Osteoblast (primary cell): Measurements from ENCODE around the gene HSD11B1L. TPM values are rescaled to one million over a fixed set of nuclear protein-coding genes. Genes with fewer than 3 reads are reported as not detected.

Source experiments
- DNase-seq: peaks from one replicate; pipeline ENCODE4 v3.0.0; 2011; ENCODE audit warnings: low spot score, mixed read lengths; ENCODE audit not compliant: insufficient read length; ENCODE audit errors: missing footprints
- H2AFZ ChIP-seq: 2 replicates; pipeline ENCODE4 v1.6.0; 2011; ENCODE audit warnings: mild to moderate bottlenecking, low read length
- H3K27ac ChIP-seq: 2 replicates; pipeline ENCODE4 v1.5.1; 2011; ENCODE audit warnings: mild to moderate bottlenecking, low read depth, low read length, moderate library complexity
- H3K27me3 ChIP-seq: 2 replicates; pipeline ENCODE4 v1.6.0; 2012; ENCODE audit warnings: mild to moderate bottlenecking, control low read depth, inconsistent platforms, low read length, moderate library complexity; ENCODE audit not compliant: insufficient read depth
- H3K36me3 ChIP-seq: 2 replicates; pipeline ENCODE4 v1.5.1; 2011; ENCODE audit warnings: mild to moderate bottlenecking, low read length, control low read depth, moderate library complexity; ENCODE audit not compliant: insufficient read depth
- H3K4me1 ChIP-seq: 2 replicates; pipeline ENCODE4 v1.5.1; 2011; ENCODE audit warnings: mild to moderate bottlenecking, low read length, control low read depth, moderate library complexity; ENCODE audit not compliant: insufficient read depth
- H3K4me2 ChIP-seq: 2 replicates; pipeline ENCODE4 v1.6.0; 2011; ENCODE audit warnings: mild to moderate bottlenecking, low read length; ENCODE audit not compliant: insufficient read depth
- H3K4me3 ChIP-seq: fragments of 200-600 bp; sonication (generic); 3 replicates; pipeline ENCODE4 v1.5.1; 2012; ENCODE audit warnings: mild to moderate bottlenecking, low read length, inconsistent platforms; ENCODE audit not compliant: insufficient read depth
- H3K79me2 ChIP-seq: 2 replicates; pipeline ENCODE4 v1.6.0; 2012; ENCODE audit warnings: mild to moderate bottlenecking, low read length, control low read depth, inconsistent platforms; ENCODE audit not compliant: insufficient read depth
- H3K9me3 ChIP-seq: 2 replicates; pipeline ENCODE4 v1.5.1; 2011; ENCODE audit warnings: low read depth, low read length, control low read depth
- H4K20me1 ChIP-seq: 2 replicates; pipeline ENCODE4 v1.6.0; 2012; ENCODE audit warnings: mild to moderate bottlenecking, low read length, control low read depth; ENCODE audit not compliant: insufficient read depth
- total RNA-seq: library from RNA; depleted of rRNA; stranded (reverse); fragments of >200 nt; gene quantifications from 2 replicates; pipeline ENCODE4 v1.2.3, GENCODE V29; 2012
- TF ChIP-seq, protein P1 (sequence below): IDR thresholded peaks from 2 replicates; pipeline ENCODE4 v1.5.1; 2011; ENCODE audit warnings: mild to moderate bottlenecking, low read depth, low read length, moderate library complexity; ENCODE audit errors: extremely low read depth

HSD11B1L gene
- total RNA-seq, 1 donor = 14.8 TPM

GRCh38 chr19:5671600-5671999 lies 9.2 kb upstream of the HSD11B1L start:
- Histone ChIP-seq H3K79me2 (peaks cover 5% of the 10 kb centered on the region), H2AFZ (no peak overlapping the region), H3K4me3 (no peak overlapping the region), H3K27ac (no peak overlapping the region), H3K36me3 (peaks cover 33% of the 10 kb centered on the region), H3K27me3 (no peaks in the 10 kb centered on the region), H4K20me1 (peaks cover 8% of the 10 kb centered on the region), H3K9me3 (no peaks in the 10 kb centered on the region), H3K4me2 (no peak overlapping the region), H3K4me1 (no peaks in the 10 kb centered on the region)
- TF ChIP-seq, protein P1, sequence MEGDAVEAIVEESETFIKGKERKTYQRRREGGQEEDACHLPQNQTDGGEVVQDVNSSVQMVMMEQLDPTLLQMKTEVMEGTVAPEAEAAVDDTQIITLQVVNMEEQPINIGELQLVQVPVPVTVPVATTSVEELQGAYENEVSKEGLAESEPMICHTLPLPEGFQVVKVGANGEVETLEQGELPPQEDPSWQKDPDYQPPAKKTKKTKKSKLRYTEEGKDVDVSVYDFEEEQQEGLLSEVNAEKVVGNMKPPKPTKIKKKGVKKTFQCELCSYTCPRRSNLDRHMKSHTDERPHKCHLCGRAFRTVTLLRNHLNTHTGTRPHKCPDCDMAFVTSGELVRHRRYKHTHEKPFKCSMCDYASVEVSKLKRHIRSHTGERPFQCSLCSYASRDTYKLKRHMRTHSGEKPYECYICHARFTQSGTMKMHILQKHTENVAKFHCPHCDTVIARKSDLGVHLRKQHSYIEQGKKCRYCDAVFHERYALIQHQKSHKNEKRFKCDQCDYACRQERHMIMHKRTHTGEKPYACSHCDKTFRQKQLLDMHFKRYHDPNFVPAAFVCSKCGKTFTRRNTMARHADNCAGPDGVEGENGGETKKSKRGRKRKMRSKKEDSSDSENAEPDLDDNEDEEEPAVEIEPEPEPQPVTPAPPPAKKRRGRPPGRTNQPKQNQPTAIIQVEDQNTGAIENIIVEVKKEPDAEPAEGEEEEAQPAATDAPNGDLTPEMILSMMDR = no peak
- DNase-seq = peak; percentile 41

DNA sequence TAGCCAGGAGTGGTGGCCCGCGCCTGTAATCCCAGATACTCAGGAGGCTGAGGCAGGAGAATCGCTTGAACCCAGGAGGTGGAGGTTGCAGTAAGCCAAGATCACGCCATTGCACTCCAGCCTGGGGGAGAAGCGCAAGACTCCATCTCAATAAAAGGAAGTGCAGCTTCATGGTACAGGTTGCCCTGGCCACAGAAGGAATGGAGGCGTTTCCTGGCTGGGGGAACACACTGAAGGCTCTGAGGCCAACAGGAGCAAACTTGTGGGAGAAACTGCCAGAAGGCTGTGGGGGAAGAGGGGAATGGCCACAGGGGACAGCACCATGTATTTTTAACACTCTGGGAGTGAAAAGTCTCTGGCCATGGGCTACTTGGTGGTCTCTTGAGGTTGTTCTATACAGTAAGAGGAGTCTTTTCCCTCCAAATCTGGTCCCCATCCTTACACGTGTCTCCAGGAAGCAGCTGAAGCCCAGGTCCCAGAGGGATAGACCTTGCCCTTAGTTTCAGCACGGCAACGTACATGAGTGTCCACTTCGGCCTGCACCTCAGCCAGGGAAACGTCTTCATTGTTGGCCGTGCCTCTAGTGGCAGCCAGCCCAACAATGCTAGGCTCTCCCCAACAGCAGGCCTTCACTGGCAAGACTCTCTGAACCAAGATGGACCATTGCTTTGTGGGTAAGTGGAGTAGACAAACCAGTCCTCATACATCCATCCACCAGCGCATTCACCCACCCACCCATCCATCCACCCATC lies 7.9 kb upstream of the HSD11B1L start:
- DNase-seq = peak; percentile 55
- TF ChIP-seq, protein P1 = no peak
- H4K20me1 ChIP-seq = no peaks in the 10 kb centered on the region

GRCh38 chr19:5673752-5674151 lies 7.1 kb upstream of the HSD11B1L start:
- Histone ChIP-seq H3K27me3 (no peaks in the 10 kb centered on the region), H3K9me3 (no peaks in the 10 kb centered on the region), H3K27ac (no peak overlapping the region), H4K20me1 (no peaks in the 10 kb centered on the region), H3K4me2 (no peak overlapping the region), H3K79me2 (peaks cover 2% of the 10 kb centered on the region), H3K36me3 (peaks cover 12% of the 10 kb centered on the region), H2AFZ (no peak overlapping the region), H3K4me1 (no peaks in the 10 kb centered on the region), H3K4me3 (no peak overlapping the region)
- TF ChIP-seq, protein P1 = no peak
- no peak for DNase-seq

More for the DNA sequence above, 7.9 kb upstream of the HSD11B1L start:
- no peaks in the 10 kb centered on the region for H3K27me3 ChIP-seq
- H3K36me3 ChIP-seq = peaks cover 21% of the 10 kb centered on the region
- no peak overlapping the region for H3K4me3 ChIP-seq
- no peak overlapping the region for H2AFZ ChIP-seq
- no peak overlapping the region for H3K27ac ChIP-seq
- no peaks in the 10 kb centered on the region for H3K4me1 ChIP-seq
- H3K79me2 ChIP-seq = peaks cover 2% of the 10 kb centered on the region
- no peaks in the 10 kb centered on the region for H3K9me3 ChIP-seq
- H3K4me2 ChIP-seq = no peak overlapping the region

DNA sequence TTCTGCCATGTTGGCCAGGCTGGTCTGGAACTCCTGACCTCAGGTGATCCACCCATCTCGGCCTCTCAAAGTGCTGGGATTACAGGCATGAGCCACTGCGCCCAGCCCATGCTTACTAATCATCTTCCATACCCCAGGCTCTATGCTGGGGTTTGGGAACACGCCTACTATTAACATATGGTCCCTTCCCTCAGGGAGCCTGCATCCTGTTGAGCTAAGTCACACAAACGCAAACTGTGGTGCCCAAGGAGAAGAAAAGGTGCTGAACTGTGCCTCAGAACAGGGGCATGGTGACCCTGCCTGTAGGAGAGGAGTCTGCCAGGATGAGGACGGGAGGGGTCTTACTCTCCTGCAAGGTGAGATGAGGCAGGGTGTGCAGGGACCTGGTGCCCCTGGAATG lies 6.1 kb upstream of the HSD11B1L start:
- Histone ChIP-seq H4K20me1 (no peaks in the 10 kb centered on the region), H3K9me3 (no peaks in the 10 kb centered on the region), H3K79me2 (peaks cover 7% of the 10 kb centered on the region), H3K4me2 (no peak overlapping the region), H2AFZ (no peak overlapping the region), H3K36me3 (peaks cover 3% of the 10 kb centered on the region), H3K27ac (no peak overlapping the region), H3K4me3 (no peak overlapping the region), H3K4me1 (peaks cover 7% of the 10 kb centered on the region), H3K27me3 (no peaks in the 10 kb centered on the region)
- TF ChIP-seq, protein P1 = no peak
- peak; percentile 49 for DNase-seq
